ENCODE measurements around the gene BCL3. TPM values are rescaled to one million over a fixed set of nuclear protein-coding genes. Genes with fewer than 3 reads are reported as not detected.

Gene BCL3
- total RNA-seq, 2 donors from 2014 or later, result 1.8 to 6.2 TPM

- peaks cover 2% of the 10 kb centered on the region for H3K36me3 Mint-ChIP-seq (ENCODE audit: low read depth)
- WGBS, 2 experiments (ENCODE audit: insufficient coverage in 1 of 2, insufficient read length in 1 of 2), result 89 to 100% methylated on average over 2 to 3 of the region's 3 CpGs
- H3K9me3 Mint-ChIP-seq, result no peaks in the 10 kb centered on the region
- no peak for DNase-seq
- H3K4me3 ChIP-seq (ENCODE audit: low read length), result no peak overlapping the region
- no peaks in the 10 kb centered on the region for H3K9me3 ChIP-seq (ENCODE audit: control insufficient read depth, low read length)
- H3K9ac ChIP-seq (ENCODE audit: extremely low read depth, low read length, poor library complexity, severe bottlenecking), result no peak overlapping the region
- H3K36me3 ChIP-seq (ENCODE audit: control insufficient read depth, insufficient read depth, low read length), result no peaks in the 10 kb centered on the region
- H3K27me3 Mint-ChIP-seq (ENCODE audit: insufficient read depth), result no peaks in the 10 kb centered on the region
- no peaks in the 10 kb centered on the region for H3K4me1 ChIP-seq (ENCODE audit: control insufficient read depth, insufficient read depth, low read length)
- H3K27me3 ChIP-seq (ENCODE audit: control insufficient read depth, insufficient read depth, low read length, poor library complexity, severe bottlenecking), result no peaks in the 10 kb centered on the region
- H3K4me3 Mint-ChIP-seq, result no peak overlapping the region
- no peak for TF ChIP-seq CTCF (conservative IDR thresholded peaks at IDR 0.05)
- no peak overlapping the region for H3K27ac ChIP-seq (ENCODE audit: low read depth, low read length)
- H3K4me1 Mint-ChIP-seq, result peaks cover 6% of the 10 kb centered on the region
- H3K27ac Mint-ChIP-seq, result no peak overlapping the region
Observed at GRCh38 chr19:44785271-44785670, 36.8 kb downstream of the BCL3 start.

- Mint-ChIP-seq H3K4me3 (no peak overlapping the region), H3K27me3 (ENCODE audit: insufficient read depth) (no peaks in the 10 kb centered on the region), H3K4me1 (peaks cover 6% of the 10 kb centered on the region), H3K9me3 (no peaks in the 10 kb centered on the region), H3K36me3 (ENCODE audit: low read depth) (peaks cover 2% of the 10 kb centered on the region), H3K27ac (no peak overlapping the region)
- no peaks in the 10 kb centered on the region for H3K4me1 ChIP-seq (ENCODE audit: control insufficient read depth, insufficient read depth, low read length)
- no peak overlapping the region for H3K4me3 ChIP-seq (ENCODE audit: low read length)
- H3K36me3 ChIP-seq (ENCODE audit: control insufficient read depth, insufficient read depth, low read length), result no peaks in the 10 kb centered on the region
- no peak overlapping the region for H3K27ac ChIP-seq (ENCODE audit: low read depth, low read length)
- 95 to 98% methylated on average over 8 to 15 of the region's 15 CpGs for WGBS, 2 experiments (ENCODE audit: insufficient coverage in 1 of 2, insufficient read length in 1 of 2)
- no peak for TF ChIP-seq CTCF (conservative IDR thresholded peaks at IDR 0.05)
- H3K9me3 ChIP-seq (ENCODE audit: control insufficient read depth, low read length), result no peaks in the 10 kb centered on the region
- no peaks in the 10 kb centered on the region for H3K27me3 ChIP-seq (ENCODE audit: control insufficient read depth, insufficient read depth, low read length, poor library complexity, severe bottlenecking)
- no peak for DNase-seq
- H3K9ac ChIP-seq (ENCODE audit: extremely low read depth, low read length, poor library complexity, severe bottlenecking), result no peak overlapping the region
Observed at GRCh38 chr19:44785993-44786392, 37.5 kb downstream of the BCL3 start.

- Histone ChIP-seq H3K9me3 (ENCODE audit: control insufficient read depth, low read length) (no peaks in the 10 kb centered on the region), H3K4me1 (ENCODE audit: control insufficient read depth, insufficient read depth, low read length) (no peaks in the 10 kb centered on the region), H3K27me3 (ENCODE audit: control insufficient read depth, insufficient read depth, low read length, poor library complexity, severe bottlenecking) (no peaks in the 10 kb centered on the region), H3K27ac (ENCODE audit: low read depth, low read length) (no peak overlapping the region), H3K36me3 (ENCODE audit: control insufficient read depth, insufficient read depth, low read length) (no peaks in the 10 kb centered on the region), H3K4me3 (ENCODE audit: low read length) (no peak overlapping the region), H3K9ac (ENCODE audit: extremely low read depth, low read length, poor library complexity, severe bottlenecking) (no peak overlapping the region)
- no peaks in the 10 kb centered on the region for H3K27me3 Mint-ChIP-seq (ENCODE audit: insufficient read depth)
- H3K4me3 Mint-ChIP-seq, result no peak overlapping the region
- no peak for DNase-seq
- H3K36me3 Mint-ChIP-seq (ENCODE audit: low read depth), result peaks cover 3% of the 10 kb centered on the region
- peaks cover 10% of the 10 kb centered on the region for H3K4me1 Mint-ChIP-seq
- H3K27ac Mint-ChIP-seq, result no peak overlapping the region
- no peak for TF ChIP-seq CTCF (conservative IDR thresholded peaks at IDR 0.05)
- no peaks in the 10 kb centered on the region for H3K9me3 Mint-ChIP-seq
- WGBS, 2 experiments (ENCODE audit: insufficient coverage in 1 of 2, insufficient read length in 1 of 2), result 95% methylated on average over 3 to 6 of the region's 6 CpGs
Observed at GRCh38 chr19:44788971-44789370, 40.5 kb downstream of the BCL3 start.

All from endodermal cell (in vitro differentiated cells).